ENCODE results near the gene CLINT1. TPM values are rescaled to one million over a fixed set of nuclear protein-coding genes. Genes with fewer than 3 reads are reported as not detected.

The CLINT1 gene
- total and polyA plus RNA-seq, 12 donors = 17.1 to 101 (median 64.7) TPM

- TF ChIP-seq CTCF (IDR thresholded peaks at IDR 0.05) = peak; percentile 36 to 61 (median 46)
- no peak for TF ChIP-seq POLR2A (IDR thresholded peaks at IDR 0.05)
- intact Hi-C loops (cut with DNase I) = no loop called here
- no peaks in the 10 kb centered on the region for H3K9me3 ChIP-seq (replicated peaks in 1 of 3)
- H3K4me1 ChIP-seq (replicated peaks in 1 of 2) = peaks cover 13 to 51% of the 10 kb centered on the region in 2 donors
- H3K4me3 ChIP-seq = no peak overlapping the region
- WGBS, 4 donors = 21 to 27% (median 26%) methylated on average over 6 of the region's 6 CpGs
- no peaks in the 10 kb centered on the region for H3K36me3 ChIP-seq (replicated peaks in 1 of 2)
- H3K27ac ChIP-seq = no peak overlapping the region
- DNase-seq = peak in 2 of 7 donors; percentile 26 to 33
- no peaks in the 10 kb centered on the region for H3K27me3 ChIP-seq
Measured at GRCh38 chr5:157820593-157821252, 38.2 kb downstream of the CLINT1 start.

- Histone ChIP-seq H3K36me3 (replicated peaks in 1 of 2) (no peaks in the 10 kb centered on the region), H3K4me1 (replicated peaks in 1 of 2) (peaks cover 10 to 41% of the 10 kb centered on the region in 2 donors), H3K27ac (no peak overlapping the region), H3K4me3 (no peak overlapping the region), H3K9me3 (replicated peaks in 1 of 3) (no peaks in the 10 kb centered on the region), H3K27me3 (no peaks in the 10 kb centered on the region)
- TF ChIP-seq CTCF (IDR thresholded peaks at IDR 0.05) (no peak), POLR2A (IDR thresholded peaks at IDR 0.05) (no peak)
- intact Hi-C loops (cut with DNase I) = loop anchor here in 1 of 2 donors (10.0 kb wide), 1 partner anchor 125 kb away; no protein-coding TSS in a partner anchor
- DNase-seq = no peak
- 60 to 79% (median 65%) methylated on average over 3 of the region's 3 CpGs for WGBS, 4 donors
Measured at GRCh38 chr5:157819502-157820115, 39.3 kb downstream of the CLINT1 start.

GRCh38 chr5:157818368-157818767 is 40.6 kb downstream of the CLINT1 start:
- peaks cover 0 to 9% of the 10 kb centered on the region in 2 donors for H3K36me3 ChIP-seq (replicated peaks in 1 of 2)
- H3K4me1 ChIP-seq (replicated peaks in 1 of 2) = peaks cover 10 to 41% of the 10 kb centered on the region in 2 donors
- WGBS, 4 donors = 91 to 95% (median 94%) methylated on average over 2 of the region's 2 CpGs
- intact Hi-C loops (cut with DNase I) = loop anchor here in 1 of 2 donors (10.0 kb wide), 1 partner anchor 126 kb away; no protein-coding TSS in a partner anchor
- no peak overlapping the region for H3K27ac ChIP-seq
- no peaks in the 10 kb centered on the region for H3K9me3 ChIP-seq (replicated peaks in 1 of 3)
- H3K27me3 ChIP-seq = no peaks in the 10 kb centered on the region
- DNase-seq = no peak
- TF ChIP-seq CTCF (IDR thresholded peaks at IDR 0.05) (no peak), POLR2A (IDR thresholded peaks at IDR 0.05) (no peak)
- H3K4me3 ChIP-seq = no peak overlapping the region

- Histone ChIP-seq H3K36me3 (replicated peaks in 1 of 2) (peaks cover 0 to 14% of the 10 kb centered on the region in 2 donors), H3K27ac (no peak overlapping the region), H3K27me3 (no peaks in the 10 kb centered on the region), H3K9me3 (replicated peaks in 1 of 3) (no peaks in the 10 kb centered on the region), H3K4me1 (replicated peaks in 1 of 2) (peaks cover 10 to 39% of the 10 kb centered on the region in 2 donors), H3K4me3 (no peak overlapping the region)
- DNase-seq = no peak
- intact Hi-C loops (cut with DNase I) = loop anchor here in 1 of 2 donors (10.0 kb wide), 1 partner anchor 127 kb away; no protein-coding TSS in a partner anchor
- 95 to 100% (median 97%) methylated on average over 2 of the region's 2 CpGs for WGBS, 4 donors
- no peak for TF ChIP-seq CTCF (IDR thresholded peaks at IDR 0.05)
- TF ChIP-seq POLR2A (IDR thresholded peaks at IDR 0.05) = no peak
Measured at GRCh38 chr5:157817928-157818327, 41.0 kb downstream of the CLINT1 start.

All from adrenal gland (tissue), 12 donors.